Hindlimb muscle (tissue), 1 donor: ENCODE results near the gene SLC25A43. TPM values are rescaled to one million over a fixed set of nuclear protein-coding genes. Genes with fewer than 3 reads are reported as not detected.
"Not testable (repeated sequence)": the region's sequence is repeated elsewhere in the genome, so short reads cannot be mapped to it uniquely, and the experiment has no call there.

Source experiments
- DNase-seq: peaks from one replicate; pipeline ENCODE4 v3.0.0-alpha.2; 2013
- polyA plus RNA-seq: library from polyadenylated mRNA; unstranded; fragments of 120-200 nt; gene quantifications from one replicate; pipeline ENCODE4 v1.2.1, GENCODE V29; 2013; ENCODE audit not compliant: insufficient read length

Gene SLC25A43
- polyA plus RNA-seq: 6.9 TPM

GRCh38 chrX:119398974-119399771 is at the start of gene SLC25A43:
SLC25A43 (plus strand) TSS chrX:119399336; CDS start chrX:119399404, 68 bp downstream.
- DNase-seq: peak; percentile 65

GRCh38 chrX:119359618-119360382 is 39.3 kb upstream of the SLC25A43 start:
- DNase-seq: no peak

- DNase-seq: not testable (repeated sequence)
These were observed 37.7 kb upstream of the SLC25A43 start for GRCh38 chrX:119361451-119361850.

DNA sequence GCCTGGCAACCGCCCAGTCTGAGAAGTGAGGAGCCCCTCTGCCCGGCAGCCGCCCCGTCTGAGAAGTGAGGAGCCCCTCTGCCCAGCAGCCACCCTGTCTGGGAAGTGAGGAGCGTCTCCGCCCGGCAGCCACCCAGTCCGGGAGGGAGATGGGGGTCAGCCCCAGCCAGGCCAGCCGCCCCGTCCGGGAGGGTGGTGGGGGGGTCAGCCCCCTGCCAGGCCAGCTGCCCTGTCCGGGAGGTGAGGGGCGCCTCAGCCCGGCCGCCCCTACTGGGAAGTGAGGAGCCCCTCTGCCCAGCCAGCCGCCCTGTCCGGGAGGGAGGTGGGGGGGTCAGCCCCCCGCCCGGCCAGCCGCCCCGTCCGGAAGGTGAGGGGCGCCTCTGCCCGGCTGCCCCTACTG is 37.1 kb upstream of the SLC25A43 start:
- not testable (repeated sequence) for DNase-seq

DNA sequence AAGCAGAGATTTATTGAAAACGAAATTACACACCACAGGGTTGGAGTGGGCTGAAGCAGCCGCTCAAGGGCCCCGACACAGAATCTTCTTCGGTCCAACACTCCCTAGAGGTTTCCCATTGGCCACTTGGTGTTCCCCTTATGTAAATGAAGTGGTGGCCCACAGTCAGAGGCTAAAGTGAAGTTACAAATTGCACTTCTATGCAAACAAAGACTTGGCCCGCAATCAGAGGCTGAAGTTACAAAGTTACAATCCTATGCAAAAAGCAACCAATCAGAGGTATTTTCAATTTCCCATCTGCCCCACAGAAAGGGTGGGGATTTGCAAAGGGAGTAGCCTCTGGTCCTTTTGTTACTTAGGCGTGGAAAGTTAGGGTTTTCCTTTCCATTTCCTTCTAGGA is 35.7 kb upstream of the SLC25A43 start:
- no peak for DNase-seq

GRCh38 chrX:119371861-119372260 is 27.3 kb upstream of the SLC25A43 start:
- not testable (repeated sequence) for DNase-seq

GRCh38 chrX:119374736-119375135 is 24.4 kb upstream of the SLC25A43 start:
- no peak for DNase-seq

GRCh38 chrX:119375561-119375960 is 23.6 kb upstream of the SLC25A43 start:
- no peak for DNase-seq

DNA sequence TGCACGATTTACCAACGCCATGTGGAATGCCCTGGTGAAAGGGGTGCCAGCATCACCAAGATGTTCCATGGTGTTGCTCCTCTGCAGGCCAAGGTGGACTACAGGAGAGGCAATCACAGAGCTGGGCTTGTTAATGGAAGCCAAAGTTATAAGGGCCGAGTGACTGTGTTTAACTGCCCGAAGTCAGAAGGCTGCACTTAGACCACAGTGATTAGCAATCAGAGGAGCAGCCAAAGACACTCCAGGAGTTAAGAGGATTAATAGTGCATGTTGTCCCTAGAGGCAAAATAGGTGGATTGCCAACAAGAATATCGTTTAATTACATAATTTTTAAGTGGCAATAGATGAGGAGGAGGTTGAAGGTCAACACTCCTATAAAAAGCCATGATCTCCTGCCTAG is 22.8 kb upstream of the SLC25A43 start:
- no peak for DNase-seq

GRCh38 chrX:119381349-119381944 is 17.7 kb upstream of the SLC25A43 start:
- DNase-seq: no peak

DNA sequence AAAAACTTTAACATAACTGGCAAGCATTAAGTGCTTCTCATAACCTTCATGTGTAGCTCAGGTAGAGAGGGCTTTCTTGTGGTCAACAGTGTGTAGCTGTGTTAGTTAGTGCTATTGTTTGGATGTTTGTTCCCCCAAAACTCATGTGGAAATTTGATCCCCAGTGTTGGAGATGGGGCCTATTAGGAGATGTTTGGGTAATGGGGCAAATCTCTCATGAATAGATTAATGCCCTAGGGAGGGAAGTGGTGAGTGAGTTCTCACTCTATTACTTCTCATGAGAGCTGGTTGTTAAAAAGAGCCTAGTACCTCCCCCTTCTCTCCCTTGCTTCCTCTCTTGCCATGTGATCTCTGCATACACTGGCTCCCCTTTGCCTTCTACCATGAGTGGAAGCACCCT is 16.5 kb upstream of the SLC25A43 start:
- DNase-seq: no peak

- DNase-seq: not testable (repeated sequence)
These were observed 12.5 kb upstream of the SLC25A43 start for GRCh38 chrX:119386685-119387084.

DNA sequence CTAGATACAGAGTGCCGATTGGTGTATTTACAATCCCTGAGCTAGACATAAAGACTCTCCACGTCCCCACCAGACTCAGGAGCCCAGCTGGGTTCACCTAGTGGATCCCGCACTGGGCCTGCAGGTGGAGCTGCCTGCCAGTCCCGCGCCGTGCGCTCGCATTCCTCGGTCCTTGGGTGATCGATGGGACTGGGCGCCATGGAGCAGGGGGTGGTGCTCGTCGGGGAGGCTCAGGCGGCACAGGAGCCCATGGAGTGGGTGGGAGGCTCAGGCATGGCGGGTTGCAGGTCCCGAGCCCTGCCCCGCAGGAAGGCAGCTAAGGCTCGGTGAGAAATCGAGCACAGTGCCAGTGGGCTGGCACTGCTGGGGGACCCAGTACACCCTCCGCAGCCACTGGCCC is 11.7 kb upstream of the SLC25A43 start:
- DNase-seq: not testable (repeated sequence)

DNA sequence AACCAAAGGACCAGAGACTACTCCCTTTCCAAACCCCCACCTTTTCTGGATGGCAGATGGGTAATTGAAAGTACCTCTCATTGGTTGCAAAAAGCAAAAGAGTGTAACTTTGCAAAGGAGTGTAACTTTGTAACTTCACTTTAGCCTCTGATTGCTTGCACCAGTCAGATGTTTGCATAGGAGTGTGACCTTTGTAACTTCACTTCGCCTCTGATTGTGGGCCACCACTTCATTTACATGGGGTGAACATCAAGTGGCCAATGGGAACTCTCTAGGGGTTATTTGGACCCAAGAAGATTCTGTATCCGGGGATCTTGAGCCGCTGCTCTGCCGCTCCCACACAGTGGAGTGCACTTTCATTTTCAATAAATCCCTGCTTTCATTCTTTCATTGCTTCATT is 9.9 kb upstream of the SLC25A43 start:
- no peak for DNase-seq

DNA sequence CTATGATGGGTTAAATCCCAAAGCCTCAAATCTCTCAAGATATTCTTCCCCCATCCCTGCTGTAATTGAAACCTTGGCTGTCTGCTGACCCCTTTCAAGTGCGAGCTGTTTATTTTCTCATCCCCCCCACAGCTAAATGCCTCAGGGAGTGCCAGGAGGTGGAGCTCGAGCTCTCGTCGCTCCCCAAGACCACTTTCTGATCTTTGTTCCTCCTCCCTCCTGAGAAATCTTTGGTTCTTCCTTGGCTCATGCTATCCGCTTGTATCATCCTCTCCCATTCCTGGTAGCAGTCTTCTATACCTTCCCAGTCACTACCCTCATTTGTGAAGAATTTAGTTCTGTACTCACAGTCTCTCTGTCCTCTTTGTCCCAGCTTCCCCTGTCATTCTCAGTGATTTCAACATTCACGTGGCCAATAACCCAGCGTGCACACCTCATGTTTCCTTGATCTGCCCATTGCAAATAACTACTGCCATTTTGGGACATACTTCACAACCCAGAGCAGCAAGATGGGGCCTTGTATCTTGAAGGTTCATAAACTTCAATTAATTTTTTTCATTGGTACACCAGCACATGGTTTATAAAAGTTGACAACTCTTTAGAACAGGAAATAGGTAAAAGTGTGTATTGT is 9.2 kb upstream of the SLC25A43 start:
- no peak for DNase-seq

- no peak for DNase-seq
These were observed 7.9 kb upstream of the SLC25A43 start for GRCh38 chrX:119391279-119391678.

DNA sequence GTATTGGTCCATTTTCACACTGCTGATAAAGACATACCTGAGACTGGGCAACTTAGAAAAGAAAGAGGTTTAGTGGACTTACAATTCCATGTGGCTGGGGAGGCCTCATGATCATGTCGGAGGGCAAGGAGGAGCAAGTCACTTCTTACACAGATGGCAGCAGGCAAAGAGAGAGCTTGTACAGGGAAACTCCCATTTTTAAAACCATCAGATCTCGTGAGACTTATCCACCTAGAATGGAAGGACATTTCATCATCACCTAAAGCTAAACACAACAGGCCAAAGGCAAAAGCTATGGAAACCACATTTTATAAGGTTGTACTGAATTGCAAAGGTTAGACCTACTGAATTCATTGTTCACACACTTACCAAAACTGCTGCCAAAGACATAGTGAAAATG is 6.0 kb upstream of the SLC25A43 start:
- DNase-seq: no peak

- peak; percentile 4 for DNase-seq
These were observed 556 bp upstream of the SLC25A43 start for GRCh38 chrX:119398587-119398973.

DNA sequence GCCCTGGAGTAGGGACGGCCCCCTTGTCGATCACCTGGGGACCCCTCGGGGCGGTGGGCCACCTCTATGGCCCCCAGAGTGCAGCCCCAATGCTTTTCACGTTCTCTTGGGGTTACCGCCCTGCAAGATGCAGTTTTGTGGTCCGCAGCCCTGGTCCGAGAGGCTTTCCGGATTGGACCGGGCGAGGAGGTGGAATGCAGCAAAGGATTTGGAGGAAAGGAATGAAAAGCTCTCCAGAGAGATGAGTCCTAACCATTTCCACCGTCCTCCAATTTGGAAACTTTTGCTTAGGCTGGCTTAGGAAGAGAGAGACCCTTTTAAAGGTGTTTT is 601 bp downstream of the SLC25A43 start:
- peak; percentile 9 for DNase-seq

- no peak for DNase-seq
These were observed 2.4 kb downstream of the SLC25A43 start for GRCh38 chrX:119401569-119401968.

DNA sequence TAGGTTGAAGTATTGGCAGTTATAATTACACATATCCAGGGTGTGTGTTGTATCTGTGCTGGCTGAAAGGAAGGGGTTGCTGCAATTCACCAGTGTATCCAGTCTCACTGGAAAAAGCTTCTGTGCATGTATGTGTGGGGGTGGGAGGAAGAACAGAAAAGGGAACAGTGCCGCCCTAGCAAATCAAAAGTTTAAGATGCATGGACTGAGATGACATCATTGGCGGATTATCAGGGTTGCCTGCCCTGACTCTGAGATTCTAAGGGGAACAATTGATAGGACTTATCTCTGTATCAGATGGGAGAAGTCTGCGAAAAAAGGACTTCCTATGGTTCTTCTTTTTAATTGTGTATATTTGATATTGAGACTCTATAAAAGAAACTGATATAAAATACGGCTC is 3.5 kb downstream of the SLC25A43 start:
- no peak for DNase-seq

- DNase-seq: no peak
These were observed 7.6 kb downstream of the SLC25A43 start for GRCh38 chrX:119406776-119407175.

GRCh38 chrX:119407681-119408080 is 8.5 kb downstream of the SLC25A43 start:
- no peak for DNase-seq
